H1 (cell line): ENCODE results near the gene WNK4. TPM values are rescaled to one million over a fixed set of nuclear protein-coding genes. Genes with fewer than 3 reads are reported as not detected.

Experiments used
- CBX5 ChIP-seq: fragments of 300-800, 300-1000 bp; sonication (generic); IDR thresholded peaks from 2 replicates; pipeline ENCODE4 v1.7.1; 2016; ENCODE audit warnings: antibody characterized with exemption, low read length, low read depth
- CHD7 ChIP-seq: fragments of 300-600 bp; sonication (generic); IDR thresholded peaks from 2 replicates; pipeline ENCODE4 v1.7.1; 2012; ENCODE audit warnings: low read length, moderate library complexity, mild to moderate bottlenecking, inconsistent platforms; ENCODE audit not compliant: insufficient replicate concordance
- EGR1 ChIP-seq: IDR thresholded peaks from 2 replicates; pipeline ENCODE4 v1.6.1; 2011; ENCODE audit warnings: low read depth, low read length, borderline replicate concordance
- HDAC2 ChIP-seq, 2 experiments: fragments of 300-600 bp in 1 of 2; sonication (generic) in 1 of 2; IDR thresholded peaks; 2 replicates each; pipeline ENCODE4 v1.6.1; 2011 to 2012; ENCODE audit warnings: low read depth in 2 of 2, low read length in 2 of 2, mild to moderate bottlenecking in 2 of 2, moderate library complexity in 2 of 2, borderline replicate concordance in 1 of 2, inconsistent platforms in 1 of 2
- NANOG ChIP-seq: IDR thresholded peaks from 2 replicates; pipeline ENCODE4 v1.6.1; 2011; ENCODE audit warnings: low read length, low read depth, mild to moderate bottlenecking, inconsistent platforms; ENCODE audit not compliant: insufficient read depth, poor library complexity, severe bottlenecking
- PHF8 ChIP-seq: fragments of 200-600 bp; sonication (generic); conservative IDR thresholded peaks from 2 replicates; pipeline ENCODE4 v1.7.1; 2012; ENCODE audit warnings: low read depth, mild to moderate bottlenecking, inconsistent platforms, low read length, moderate library complexity
- TEAD4 ChIP-seq: IDR thresholded peaks from 2 replicates; pipeline ENCODE4 v1.6.1; 2012; ENCODE audit warnings: low read depth, low read length, inconsistent platforms, mixed read lengths
- polyA plus RNA-seq, 7 experiments: library from polyadenylated mRNA; depleted of rRNA in 3 of 7; stranded (reverse) in 5 of 7; unstranded in 2 of 7; fragments of >200 nt in 5 of 7; fragments of 200-250 nt in 2 of 7; gene quantifications; 1 replicate in 5 of 7; 2 replicates in 1 of 7; 4 replicates in 1 of 7; pipeline versions ENCODE4 v1.2.1 to v1.2.3, GENCODE V29; 2011 to 2013; ENCODE audit warnings: missing spikeins in 2 of 7, mixed read lengths in 2 of 7
- total RNA-seq: library from RNA; stranded (reverse); fragmentation: NEBNext Ultra II Directional; extraction: Animal tissue kit (Norgen Biotek cat#: 25700); gene quantifications from 2 replicates; pipeline ENCODE4 v1.2.1, GENCODE V29; 2021
- TF ChIP-seq, protein P1 (sequence below): IDR thresholded peaks from 2 replicates; pipeline ENCODE4 v1.6.1; 2012; ENCODE audit warnings: low read length, inconsistent platforms

Gene WNK4
- total and polyA plus RNA-seq, 2 of the 8 experiments (the other 6 are each of a cell fraction or from before 2014, with no cell fraction given): 0.21 to 1.7 TPM

GRCh38 chr17:42817866-42818265, 37.5 kb downstream of the WNK4 start (continued):
- TF ChIP-seq CHD7 (no peak), EGR1 (no peak), HDAC2 (IDR thresholded peaks at IDR 0.05; ENCODE audit: borderline replicate concordance in 1 of 2, low read depth in 2 of 2, low read length in 2 of 2) (no peak), TEAD4 (no peak), PHF8 (no peak), CBX5 (no peak), NANOG (no peak)
- TF ChIP-seq, protein P1, sequence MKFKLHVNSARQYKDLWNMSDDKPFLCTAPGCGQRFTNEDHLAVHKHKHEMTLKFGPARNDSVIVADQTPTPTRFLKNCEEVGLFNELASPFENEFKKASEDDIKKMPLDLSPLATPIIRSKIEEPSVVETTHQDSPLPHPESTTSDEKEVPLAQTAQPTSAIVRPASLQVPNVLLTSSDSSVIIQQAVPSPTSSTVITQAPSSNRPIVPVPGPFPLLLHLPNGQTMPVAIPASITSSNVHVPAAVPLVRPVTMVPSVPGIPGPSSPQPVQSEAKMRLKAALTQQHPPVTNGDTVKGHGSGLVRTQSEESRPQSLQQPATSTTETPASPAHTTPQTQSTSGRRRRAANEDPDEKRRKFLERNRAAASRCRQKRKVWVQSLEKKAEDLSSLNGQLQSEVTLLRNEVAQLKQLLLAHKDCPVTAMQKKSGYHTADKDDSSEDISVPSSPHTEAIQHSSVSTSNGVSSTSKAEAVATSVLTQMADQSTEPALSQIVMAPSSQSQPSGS: no peak
